Neural progenitor cell (in vitro differentiated cells): ENCODE results near the gene C9orf153. TPM values are rescaled to one million over a fixed set of nuclear protein-coding genes. Genes with fewer than 3 reads are reported as not detected.

ENCODE experiments used
- DNase-seq: peaks from one replicate; pipeline ENCODE4 v3.0.0-alpha.2; 2016; ENCODE audit warnings: low spot score
- H2AFZ ChIP-seq: fragments of 200-600 bp; sonication (generic); replicated peaks from 2 replicates; pipeline ENCODE4 v1.6.1; 2016; ENCODE audit warnings: antibody characterized with exemption
- H3F3A ChIP-seq: fragments of 200-600 bp; sonication (generic); 2 replicates; pipeline ENCODE4 v1.6.1; 2016; ENCODE audit warnings: antibody characterized with exemption, low read depth
- H3K27ac ChIP-seq: fragments of 200-600 bp; sonication (generic); 2 replicates; pipeline ENCODE4 v1.5.1; 2016; ENCODE audit warnings: mild to moderate bottlenecking
- H3K27me3 ChIP-seq: fragments of 200-600 bp; sonication (generic); 2 replicates; pipeline ENCODE4 v1.6.1; 2016; ENCODE audit warnings: mild to moderate bottlenecking, moderate library complexity
- H3K36me3 ChIP-seq: fragments of 200-600 bp; sonication (generic); 2 replicates; pipeline ENCODE4 v1.5.1; 2016
- H3K4me1 ChIP-seq: fragments of 200-600 bp; sonication (generic); 2 replicates; pipeline ENCODE4 v1.6.1; 2016; ENCODE audit warnings: mixed run types
- H3K4me2 ChIP-seq: fragments of 200-600 bp; sonication (generic); 2 replicates; pipeline ENCODE4 v1.6.1; 2016
- H3K4me3 ChIP-seq: fragments of 200-600 bp; sonication (generic); 2 replicates; pipeline ENCODE4 v1.5.1; 2016
- H3K79me2 ChIP-seq: fragments of 200-600 bp; sonication (generic); 2 replicates; pipeline ENCODE4 v1.6.1; 2016; ENCODE audit warnings: low read depth
- H3K9ac ChIP-seq: fragments of 200-600 bp; sonication (generic); 2 replicates; pipeline ENCODE4 v1.6.1; 2016
- H3K9me3 ChIP-seq: fragments of 200-600 bp; sonication (generic); 2 replicates; pipeline ENCODE4 v1.5.1; 2016; ENCODE audit warnings: low read depth
- H4K20me1 ChIP-seq: fragments of 200-600 bp; sonication (generic); 2 replicates; pipeline ENCODE4 v1.6.1; 2016; ENCODE audit warnings: low read depth
- H3K27ac Mint-ChIP-seq: 3 replicates; pipeline ENCODE4 v1.8.0; 2021; ENCODE audit warnings: mixed read lengths
- H3K27me3 Mint-ChIP-seq: 2 replicates; pipeline ENCODE4 v1.8.0; 2022; ENCODE audit warnings: low read depth, mild to moderate bottlenecking, inconsistent platforms, moderate library complexity, mixed read lengths; ENCODE audit not compliant: insufficient read depth
- H3K36me3 Mint-ChIP-seq: 3 replicates; pipeline ENCODE4 v1.8.0; 2021; ENCODE audit warnings: mixed read lengths
- H3K4me1 Mint-ChIP-seq: 3 replicates; pipeline ENCODE4 v1.8.0; 2021; ENCODE audit warnings: mixed read lengths
- H3K4me3 Mint-ChIP-seq: 3 replicates; pipeline ENCODE4 v1.8.0; 2021; ENCODE audit warnings: mild to moderate bottlenecking, moderate library complexity, mixed read lengths
- H3K9me3 Mint-ChIP-seq: 3 replicates; pipeline ENCODE4 v1.8.0; 2020; ENCODE audit warnings: mixed read lengths
- CTCF ChIP-seq: fragments of 200-600 bp; sonication (generic); IDR thresholded peaks from 2 replicates; pipeline ENCODE4 v1.5.1; 2017; ENCODE audit warnings: antibody characterized with exemption, mild to moderate bottlenecking
- EZH2 ChIP-seq: fragments of 200-600 bp; sonication (generic); IDR thresholded peaks from 2 replicates; pipeline ENCODE4 v1.6.1; 2017; ENCODE audit warnings: antibody characterized with exemption, mild to moderate bottlenecking, moderate library complexity
- EZH2phosphoT487 ChIP-seq: fragments of 200-600 bp; sonication (generic); IDR thresholded peaks from 2 replicates; pipeline ENCODE4 v1.6.1; 2017; ENCODE audit warnings: antibody characterized with exemption
- total RNA-seq: library from RNA; depleted of rRNA; stranded (reverse); fragments of >200 nt; gene quantifications from 2 replicates; pipeline ENCODE4 v1.2.3, GENCODE V29; 2015; ENCODE audit warnings: low replicate concordance

The C9orf153 gene
- total RNA-seq, 1 donor from 2014 or later, result not detected

GRCh38 chr9:86238861-86239770 lies 20.3 kb downstream of the C9orf153 start:
- Histone ChIP-seq H3F3A (peaks cover 6% of the 10 kb centered on the region), H3K4me1 (peaks cover 7% of the 10 kb centered on the region), H3K36me3 (no peaks in the 10 kb centered on the region), H3K79me2 (no peaks in the 10 kb centered on the region), H3K27ac (no peak overlapping the region), H3K4me3 (no peak overlapping the region), H3K4me2 (no peak overlapping the region), H3K9me3 (no peaks in the 10 kb centered on the region), H4K20me1 (no peaks in the 10 kb centered on the region), H3K27me3 (no peaks in the 10 kb centered on the region), H3K9ac (no peak overlapping the region), H2AFZ (no peak overlapping the region)
- Mint-ChIP-seq H3K36me3 (no peaks in the 10 kb centered on the region), H3K9me3 (no peaks in the 10 kb centered on the region), H3K4me1 (peaks cover 3% of the 10 kb centered on the region), H3K27me3 (no peaks in the 10 kb centered on the region), H3K4me3 (no peak overlapping the region), H3K27ac (no peak overlapping the region)
- DNase-seq, result no peak
- TF ChIP-seq CTCF (no peak), EZH2 (no peak), EZH2phosphoT487 (no peak)

GRCh38 chr9:86230858-86231257 lies 28.6 kb downstream of the C9orf153 start:
- H3K4me3 ChIP-seq, result no peak overlapping the region
- H3K27me3 Mint-ChIP-seq, result no peaks in the 10 kb centered on the region

GRCh38 chr9:86222667-86223066 lies 36.8 kb downstream of the C9orf153 start:
- Mint-ChIP-seq H3K27me3 (no peaks in the 10 kb centered on the region), H3K4me1 (no peaks in the 10 kb centered on the region), H3K36me3 (no peaks in the 10 kb centered on the region), H3K9me3 (no peaks in the 10 kb centered on the region), H3K4me3 (no peak overlapping the region), H3K27ac (no peak overlapping the region)
- H3K4me2 ChIP-seq, result no peak overlapping the region
- no peaks in the 10 kb centered on the region for H3K9me3 ChIP-seq
- H3K4me1 ChIP-seq, result no peaks in the 10 kb centered on the region
- no peaks in the 10 kb centered on the region for H3K79me2 ChIP-seq
- no peak overlapping the region for H3K4me3 ChIP-seq
- H3K27me3 ChIP-seq, result no peaks in the 10 kb centered on the region
- no peak for TF ChIP-seq EZH2
- TF ChIP-seq CTCF, result no peak
- no peak for TF ChIP-seq EZH2phosphoT487
- no peaks in the 10 kb centered on the region for H4K20me1 ChIP-seq
- no peak for DNase-seq
- H3K27ac ChIP-seq, result no peak overlapping the region
- H2AFZ ChIP-seq, result no peak overlapping the region
- H3F3A ChIP-seq, result no peaks in the 10 kb centered on the region
- no peaks in the 10 kb centered on the region for H3K36me3 ChIP-seq
- H3K9ac ChIP-seq, result no peak overlapping the region

More at GRCh38 chr9:86230858-86231257, 28.6 kb downstream of the C9orf153 start:
- Histone ChIP-seq H3F3A (no peaks in the 10 kb centered on the region), H3K36me3 (no peaks in the 10 kb centered on the region), H3K9me3 (no peaks in the 10 kb centered on the region), H4K20me1 (no peaks in the 10 kb centered on the region), H3K27ac (no peak overlapping the region), H3K79me2 (no peaks in the 10 kb centered on the region), H3K9ac (no peak overlapping the region), H2AFZ (no peak overlapping the region), H3K27me3 (no peaks in the 10 kb centered on the region), H3K4me2 (no peak overlapping the region), H3K4me1 (no peaks in the 10 kb centered on the region)
- H3K27ac Mint-ChIP-seq, result no peak overlapping the region
- H3K9me3 Mint-ChIP-seq, result no peaks in the 10 kb centered on the region
- H3K4me3 Mint-ChIP-seq, result no peak overlapping the region
- no peak for DNase-seq
- no peaks in the 10 kb centered on the region for H3K4me1 Mint-ChIP-seq
- H3K36me3 Mint-ChIP-seq, result no peaks in the 10 kb centered on the region
- TF ChIP-seq EZH2phosphoT487, result no peak
- TF ChIP-seq CTCF, result no peak
- no peak for TF ChIP-seq EZH2
